Epithelial cell of esophagus (primary cell): ENCODE data around the gene DCN.

ENCODE experiments used
- DNase-seq: peaks from one replicate; pipeline ENCODE4 v3.0.0; 2010; ENCODE audit warnings: low read depth
- H3K4me3 ChIP-seq: 2 replicates; pipeline ENCODE4 v1.5.1; 2011; ENCODE audit warnings: mild to moderate bottlenecking, low read length, control low read depth
- CTCF ChIP-seq: IDR thresholded peaks from 2 replicates; pipeline ENCODE4 v1.5.1; 2011; ENCODE audit warnings: low read depth, mild to moderate bottlenecking, low read length, control low read depth, inconsistent platforms; ENCODE audit not compliant: insufficient read depth; ENCODE audit errors: missing control alignments

DCN gene

DNA sequence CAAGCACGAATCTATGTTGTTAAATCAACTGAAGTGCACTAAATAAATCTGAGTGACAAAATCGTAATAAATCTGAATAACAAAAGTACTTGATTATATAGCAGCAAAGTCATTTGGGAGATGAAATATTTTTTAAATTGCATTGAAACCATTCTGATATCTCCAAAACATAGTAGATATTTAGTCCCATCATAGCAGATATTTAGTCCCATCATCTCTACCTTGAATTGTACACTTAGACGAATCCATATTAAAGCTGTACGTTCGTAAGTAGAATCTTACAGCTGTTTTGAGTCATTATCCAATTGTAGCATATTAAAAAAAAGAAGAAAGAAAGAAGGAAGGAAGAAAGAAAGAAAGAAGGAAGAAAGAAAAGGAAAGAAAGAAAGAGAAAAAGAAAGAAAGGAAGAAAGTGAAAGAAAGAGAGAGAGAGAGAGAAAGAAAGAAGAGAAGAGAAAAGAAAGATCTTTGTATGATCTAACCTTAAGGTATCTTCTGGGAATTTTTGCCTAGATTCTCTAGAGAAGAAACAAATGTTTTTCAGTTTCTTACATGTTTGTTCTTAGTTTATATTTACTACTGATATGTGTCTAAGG, 2.6 kb downstream of the DCN start:
- no peak for TF ChIP-seq CTCF
- H3K4me3 ChIP-seq: no peak overlapping the region
- DNase-seq: no peak

DNA sequence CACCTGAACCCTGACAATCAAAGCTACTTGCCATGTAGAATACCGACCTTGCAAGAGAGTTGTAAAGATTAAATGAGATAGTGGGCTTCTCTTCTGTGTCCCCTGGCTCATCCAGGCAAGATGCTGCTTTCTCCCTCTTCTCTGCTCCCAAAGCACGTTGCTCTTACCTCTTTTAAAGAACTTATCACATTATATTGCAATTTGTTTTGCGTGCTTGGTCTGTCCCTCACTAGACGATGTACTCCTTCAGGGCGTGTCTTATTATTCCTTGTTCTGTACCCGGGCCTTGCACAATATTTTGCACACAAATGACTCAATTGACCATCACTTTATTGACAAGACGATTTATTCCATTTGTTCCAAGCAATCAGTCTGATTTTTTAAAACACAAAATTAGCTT, 3.3 kb downstream of the DCN start:
- no peak overlapping the region for H3K4me3 ChIP-seq
- DNase-seq: peak; percentile 17
- TF ChIP-seq CTCF: no peak

DNA sequence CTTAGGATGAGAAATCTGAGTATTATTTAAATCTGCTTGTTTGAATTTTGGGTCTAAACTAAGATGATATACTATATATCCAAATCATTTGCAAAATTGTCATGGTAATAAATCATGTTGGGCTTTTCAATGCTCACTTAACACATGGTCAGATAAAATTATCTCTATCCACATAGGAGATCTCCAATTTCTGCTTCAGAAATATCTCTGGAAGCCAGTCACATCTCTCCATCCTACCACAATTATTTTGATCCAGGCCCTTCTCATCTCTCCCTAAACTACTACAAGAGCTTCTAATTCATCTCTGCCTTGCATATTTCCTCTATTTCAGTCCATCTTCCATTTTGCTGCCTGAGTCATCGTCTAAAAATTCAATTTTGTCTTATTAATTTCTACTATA, 3.8 kb downstream of the DCN start:
- no peak overlapping the region for H3K4me3 ChIP-seq

DNA sequence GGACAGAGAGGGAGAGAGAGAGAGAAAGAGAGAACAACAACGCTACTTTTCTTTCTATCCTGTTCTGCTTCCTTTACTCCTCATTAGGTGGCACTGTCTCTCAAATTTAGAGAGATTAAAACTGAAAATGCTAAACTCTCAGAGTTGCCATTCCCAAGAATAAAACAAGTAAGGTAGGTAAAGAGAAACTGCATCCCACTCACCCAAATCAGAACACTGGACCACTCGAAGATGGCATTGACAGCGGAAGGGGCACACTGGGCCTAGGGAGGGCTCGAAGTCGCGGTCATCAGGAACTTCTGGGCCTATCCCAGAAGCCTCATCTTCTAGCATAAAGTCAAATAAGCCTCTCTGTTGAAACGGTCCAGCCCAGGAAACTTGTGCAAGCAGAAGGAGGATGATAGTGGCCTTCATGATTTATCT, 4.5 kb downstream of the DCN start:
- DNase-seq: peak; percentile 26

More for the DNA sequence above, 3.8 kb downstream of the DCN start:
- no peak for TF ChIP-seq CTCF
- DNase-seq: no peak

GRCh38 chr12:91177381-91177780, 5.2 kb downstream of the DCN start:
- no peak for TF ChIP-seq CTCF
- DNase-seq: no peak
- H3K4me3 ChIP-seq: no peak overlapping the region

More for the DNA sequence above, 4.5 kb downstream of the DCN start:
- no peak overlapping the region for H3K4me3 ChIP-seq
- TF ChIP-seq CTCF: peak; percentile 55

- no peak for DNase-seq
- H3K4me3 ChIP-seq: no peak overlapping the region
- no peak for TF ChIP-seq CTCF
Measured at GRCh38 chr12:91176915-91177314, 5.7 kb downstream of the DCN start.

GRCh38 chr12:91176358-91176757, 6.3 kb downstream of the DCN start:
- no peak for TF ChIP-seq CTCF
- no peak for DNase-seq
- H3K4me3 ChIP-seq: no peak overlapping the region
